NCI-H2029 (cell line): ENCODE results near the gene ARL10.

ENCODE experiments used
- DNase-seq: peaks from one replicate; lab custom pipeline; 2025; lab: John Stamatoyannopoulos, UW

ARL10 gene

DNA sequence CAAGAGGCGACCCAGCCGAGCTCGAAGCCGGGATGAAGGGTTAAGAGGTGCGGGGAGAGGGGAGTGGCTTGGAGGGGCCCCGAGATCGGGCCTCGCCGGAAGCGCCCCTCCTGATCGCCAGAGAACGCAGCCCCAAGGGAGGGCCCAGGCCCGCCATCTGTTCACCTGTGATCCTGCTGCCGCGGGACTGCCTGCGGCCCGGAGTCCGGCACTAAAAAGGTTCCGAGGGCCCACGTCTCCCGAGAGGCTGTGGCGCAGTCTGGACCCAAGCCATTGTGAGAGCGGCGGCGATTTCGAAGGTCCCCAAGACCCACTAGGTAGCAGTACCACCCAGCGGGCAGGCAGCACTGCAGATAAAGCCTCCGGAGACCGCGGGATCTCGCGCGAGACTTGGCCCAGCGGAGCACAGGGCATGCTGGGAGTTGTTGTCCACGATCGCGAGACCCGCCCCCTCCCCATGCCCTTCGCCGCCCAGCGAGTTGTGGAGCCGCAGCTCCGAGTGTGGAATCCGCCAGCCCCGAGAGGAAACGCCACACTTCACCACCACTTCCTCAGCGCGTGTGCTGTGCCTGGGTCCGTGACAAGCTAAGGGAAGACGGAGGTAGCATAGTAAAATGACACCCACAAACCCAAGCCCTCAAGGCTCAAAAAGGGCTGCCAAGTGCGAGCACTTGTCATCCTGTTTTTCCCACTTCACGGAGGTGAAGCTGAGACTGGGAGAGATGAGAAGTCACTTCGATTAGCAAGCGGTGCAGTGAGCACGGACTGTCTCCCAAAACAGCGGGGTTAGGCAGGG, 3.7 kb upstream of the ARL10 start, which contains the start of gene KIAA1191:
TSS of gene KIAA1191 (minus strand) at position 328 of the 796 bp plus-strand sequence. CDS start 2,256 bp downstream, outside the sequence.
- peak; percentile 85 for DNase-seq

DNA sequence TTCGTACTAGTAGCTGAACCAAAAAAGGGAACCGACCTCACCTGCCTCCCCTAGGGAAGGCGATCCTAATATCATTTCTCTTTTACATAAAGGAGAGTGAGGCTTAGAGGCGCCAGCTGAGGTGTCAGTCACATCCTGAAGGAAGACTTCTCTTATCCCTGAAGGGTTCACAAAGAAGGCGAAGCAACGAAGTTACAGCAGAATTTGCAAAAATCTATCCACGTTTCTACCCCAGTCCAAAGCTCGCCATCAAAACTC, 3.1 kb upstream of the ARL10 start:
- DNase-seq = no peak

DNA sequence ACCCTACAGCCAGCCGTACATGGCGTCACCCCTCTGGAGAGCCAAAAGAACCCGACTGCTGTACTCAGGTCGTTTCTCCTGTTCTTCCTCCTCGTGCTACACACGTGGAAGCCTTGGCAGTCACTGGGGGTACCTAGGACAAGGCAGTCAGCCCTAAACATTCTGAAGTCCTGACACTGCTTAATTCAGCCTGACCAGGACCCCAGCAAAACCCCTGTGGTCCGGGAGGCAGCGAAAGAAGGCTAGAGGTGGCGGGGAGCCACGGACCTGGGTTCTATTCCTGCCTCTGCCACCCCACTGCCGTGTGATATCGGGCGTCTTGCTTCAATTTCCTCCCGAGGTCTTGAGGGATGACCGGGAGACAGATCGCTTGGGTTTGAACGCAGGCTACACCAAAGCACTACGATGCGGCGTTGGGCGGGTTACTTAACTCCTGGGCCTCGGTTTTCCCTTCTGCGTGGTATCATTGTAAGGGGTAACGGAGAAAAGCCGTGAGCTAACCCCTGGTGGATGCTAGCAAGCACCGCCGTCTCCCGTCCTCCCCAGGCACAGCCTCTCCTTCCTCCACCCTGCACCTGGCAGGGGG, 429 bp upstream of the ARL10 start:
- DNase-seq = no peak

DNA sequence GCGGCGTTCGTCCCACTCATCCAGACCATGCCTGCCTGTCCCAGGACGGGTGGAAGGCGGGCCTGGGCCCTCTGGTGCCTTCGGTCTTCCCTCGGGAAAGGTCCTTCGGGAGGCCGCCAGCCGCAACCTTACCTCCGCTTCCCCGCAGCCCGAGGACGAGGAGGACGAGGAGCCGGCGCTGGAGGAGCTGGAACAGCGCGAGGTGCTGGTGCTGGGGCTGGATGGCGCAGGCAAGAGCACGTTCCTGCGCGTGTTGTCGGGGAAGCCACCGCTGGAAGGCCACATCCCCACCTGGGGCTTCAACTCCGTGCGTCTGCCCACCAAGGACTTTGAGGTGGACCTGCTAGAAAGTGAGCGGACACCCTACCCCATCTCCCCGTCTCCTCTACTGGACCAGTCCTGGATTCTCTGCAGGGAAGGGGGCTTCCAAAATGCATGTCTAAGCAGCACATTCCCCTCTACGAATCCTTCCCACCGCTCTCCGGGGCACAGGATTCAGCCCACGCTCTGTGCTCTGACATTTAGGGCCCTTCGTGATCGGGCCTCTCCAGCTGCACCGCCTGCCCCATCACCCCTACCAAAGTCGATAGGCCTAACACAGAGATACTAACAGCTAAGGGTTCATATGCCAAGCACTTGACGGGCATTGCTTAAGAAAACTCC, 1.1 kb downstream of the ARL10 start:
- no peak for DNase-seq

DNA sequence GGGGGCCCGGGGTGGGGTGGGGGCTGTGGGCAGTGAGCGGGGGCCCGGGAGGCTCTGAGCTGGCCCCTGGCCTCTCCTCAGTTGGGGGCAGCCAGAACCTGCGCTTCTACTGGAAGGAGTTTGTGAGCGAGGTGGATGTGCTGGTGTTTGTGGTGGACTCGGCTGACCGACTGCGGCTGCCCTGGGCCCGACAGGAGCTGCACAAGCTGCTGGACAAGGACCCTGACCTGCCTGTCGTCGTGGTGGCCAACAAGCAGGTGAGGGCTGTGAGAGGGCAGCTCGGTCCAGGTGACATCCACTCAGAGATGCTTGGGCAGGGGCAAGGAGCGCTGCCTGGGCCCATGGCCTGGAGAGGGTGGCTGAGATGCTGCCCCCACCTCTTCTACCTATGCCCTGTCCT, 3.4 kb downstream of the ARL10 start:
- DNase-seq = no peak

DNA sequence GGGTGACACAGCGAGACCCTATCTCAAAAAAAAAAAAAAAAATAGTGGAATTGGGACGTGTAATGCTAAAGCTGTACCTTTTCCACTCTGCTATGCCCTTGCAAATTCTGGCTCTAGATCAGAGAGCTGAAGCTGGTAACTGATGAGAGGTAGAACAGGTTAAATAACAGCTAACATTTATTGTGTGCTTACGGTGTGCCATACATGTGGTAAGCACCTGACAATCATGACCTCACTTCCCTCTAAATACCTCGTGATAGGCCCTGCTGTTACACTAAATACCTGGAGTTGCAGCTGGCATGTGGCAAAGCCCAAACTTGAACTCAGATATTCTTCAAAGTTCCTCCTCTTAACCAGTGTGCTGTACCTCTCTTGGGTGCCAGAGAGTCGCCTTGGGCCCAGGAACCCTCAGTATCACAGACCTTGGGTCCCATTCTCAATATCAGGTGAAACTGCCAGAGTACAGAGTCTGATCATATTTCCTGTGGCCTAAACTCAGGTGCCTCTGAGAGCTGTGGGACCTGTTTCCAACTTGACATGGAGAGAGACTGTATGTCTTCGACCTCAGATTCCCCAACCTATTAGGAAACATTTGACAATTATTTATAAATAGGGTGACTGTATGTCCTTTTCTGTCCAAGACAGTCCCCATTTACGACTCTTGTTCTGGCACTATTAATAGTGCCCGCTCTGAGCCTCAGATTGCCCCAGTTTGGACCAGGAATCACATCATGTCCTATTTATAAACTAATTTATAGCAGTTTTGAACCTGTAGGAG, 4.8 kb downstream of the ARL10 start:
- DNase-seq = no peak

DNA sequence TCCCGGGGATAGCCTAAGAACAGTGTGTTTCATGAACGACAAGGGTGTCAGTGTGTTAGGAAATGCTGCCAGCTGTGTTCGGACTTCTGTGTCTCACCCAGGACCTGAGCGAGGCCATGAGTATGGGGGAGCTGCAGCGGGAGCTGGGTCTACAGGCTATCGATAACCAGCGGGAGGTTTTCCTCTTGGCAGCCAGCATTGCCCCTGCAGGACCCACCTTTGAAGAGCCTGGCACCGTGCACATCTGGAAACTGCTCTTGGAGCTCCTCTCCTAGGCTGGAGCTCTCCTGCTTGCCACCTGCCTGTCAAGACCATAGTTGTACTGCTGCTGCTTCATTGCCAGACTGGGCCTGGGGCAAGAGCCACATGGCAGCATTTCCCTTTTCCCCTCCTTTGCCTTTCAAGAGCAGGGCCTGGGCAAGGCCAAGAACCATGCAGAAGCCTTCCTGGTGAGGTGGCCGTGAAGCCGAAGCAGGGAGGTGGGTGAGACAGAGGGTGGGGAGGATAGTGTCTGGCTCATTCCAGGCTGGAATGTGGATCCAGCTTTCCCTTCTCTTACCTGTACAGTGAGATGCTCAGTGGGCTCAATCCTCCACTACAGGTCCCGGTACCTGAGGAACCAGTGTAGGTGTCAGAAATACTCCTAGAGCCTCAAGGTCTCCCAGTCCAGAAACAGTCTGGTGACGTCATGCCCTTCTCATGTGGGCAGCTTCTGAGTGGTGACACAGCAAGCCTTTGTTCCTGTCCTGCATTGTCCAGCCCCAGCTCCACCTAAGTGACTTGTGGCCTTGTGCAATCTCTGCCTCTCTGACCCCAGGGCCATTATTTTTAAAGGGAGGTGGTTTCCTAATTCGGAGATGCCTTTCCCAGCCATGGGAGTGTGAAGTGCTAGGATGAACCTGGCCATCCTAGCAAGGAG, 6.6 kb downstream of the ARL10 start:
- no peak for DNase-seq

DNA sequence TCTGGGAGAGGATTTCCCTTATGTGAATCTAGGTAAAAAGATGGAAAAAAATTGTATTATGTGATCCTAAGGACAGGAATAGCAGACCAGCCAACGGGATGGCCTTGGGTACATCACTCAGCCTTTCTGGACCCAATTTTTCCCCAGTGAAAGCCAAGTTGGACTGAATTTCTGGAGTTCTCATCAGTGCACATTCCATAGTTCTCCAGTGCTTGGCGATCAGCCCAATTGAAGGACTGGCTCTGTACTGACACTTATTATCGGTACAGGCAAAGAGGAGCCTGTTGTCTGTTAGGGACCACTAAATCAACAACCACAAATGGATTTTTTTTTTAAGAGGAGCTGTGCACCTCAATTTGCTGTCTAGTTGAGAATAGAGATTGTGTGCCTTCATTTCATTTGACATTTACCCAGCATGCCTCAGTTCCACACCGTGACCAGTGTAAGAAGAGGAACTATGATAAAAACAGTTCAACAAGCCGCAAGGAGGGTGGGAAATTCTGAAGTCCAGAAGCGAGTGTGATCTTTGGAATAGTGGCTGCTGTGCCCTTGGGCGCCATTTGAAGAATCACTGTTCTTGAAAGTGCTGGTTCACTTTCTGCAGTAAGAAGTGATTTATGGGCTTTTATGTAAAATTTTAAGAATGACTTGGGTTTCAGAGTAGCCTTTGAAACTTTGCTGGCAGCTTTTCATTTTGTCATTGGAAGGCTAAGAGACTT, 8.0 kb downstream of the ARL10 start:
- DNase-seq = no peak

DNA sequence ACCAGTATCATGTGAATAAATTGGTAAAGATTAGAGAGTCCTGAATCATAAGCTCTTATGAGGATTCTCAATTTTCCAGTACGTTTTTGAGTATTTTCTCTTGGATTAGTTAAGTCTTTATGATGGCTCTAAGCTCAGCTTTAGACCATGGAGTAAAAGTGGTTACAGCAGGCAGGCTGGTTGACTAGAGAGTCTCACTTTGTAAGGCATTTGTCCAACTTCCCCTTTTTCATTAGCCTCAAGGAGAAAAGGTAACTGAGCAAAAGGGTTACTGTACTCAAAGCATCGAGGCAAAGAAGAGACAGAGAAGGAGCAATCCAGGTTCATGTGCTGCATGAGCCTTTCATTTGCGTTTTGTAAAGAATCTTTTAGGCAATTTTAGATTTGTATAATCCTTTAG, 14.6 kb downstream of the ARL10 start:
- DNase-seq = no peak

DNA sequence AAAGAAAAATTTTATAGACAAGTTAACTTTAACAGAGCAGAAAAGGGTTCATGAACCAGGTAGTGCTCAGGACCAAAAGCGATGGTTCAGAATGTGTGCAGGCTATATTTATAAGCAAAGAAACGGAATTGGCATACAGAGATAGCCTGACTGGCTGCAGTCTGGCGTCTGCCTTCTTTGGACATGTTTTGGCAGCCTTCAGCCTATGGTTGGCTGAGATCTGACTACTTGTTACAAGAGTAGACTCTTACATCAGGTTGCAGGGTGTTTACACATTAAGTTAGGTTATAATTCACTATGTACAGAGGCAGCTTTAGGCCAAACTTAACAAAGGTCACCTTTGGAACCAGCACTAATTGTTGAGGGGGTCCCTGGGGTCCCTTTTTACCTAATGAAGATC, 16.1 kb downstream of the ARL10 start:
- no peak for DNase-seq

DNA sequence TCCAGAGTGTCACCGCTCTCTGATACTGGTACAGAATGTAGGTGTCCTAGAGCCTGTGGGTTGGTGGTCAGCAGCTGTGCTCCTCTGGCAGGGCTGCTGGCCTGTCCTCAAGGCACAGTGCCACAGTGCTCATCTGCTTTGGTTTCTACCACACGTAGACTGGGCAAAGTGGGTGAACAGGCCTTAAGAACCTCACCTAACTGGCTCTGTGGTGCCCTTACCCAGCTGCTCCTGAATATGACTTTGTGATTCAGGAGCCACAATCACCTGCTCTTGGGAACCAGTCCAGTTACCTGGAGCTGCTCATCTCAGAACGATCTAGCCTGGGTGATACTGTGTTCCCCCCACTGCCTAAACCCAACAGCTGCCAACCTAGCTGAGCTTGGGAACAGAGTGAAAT, 16.7 kb downstream of the ARL10 start:
- no peak for DNase-seq

DNA sequence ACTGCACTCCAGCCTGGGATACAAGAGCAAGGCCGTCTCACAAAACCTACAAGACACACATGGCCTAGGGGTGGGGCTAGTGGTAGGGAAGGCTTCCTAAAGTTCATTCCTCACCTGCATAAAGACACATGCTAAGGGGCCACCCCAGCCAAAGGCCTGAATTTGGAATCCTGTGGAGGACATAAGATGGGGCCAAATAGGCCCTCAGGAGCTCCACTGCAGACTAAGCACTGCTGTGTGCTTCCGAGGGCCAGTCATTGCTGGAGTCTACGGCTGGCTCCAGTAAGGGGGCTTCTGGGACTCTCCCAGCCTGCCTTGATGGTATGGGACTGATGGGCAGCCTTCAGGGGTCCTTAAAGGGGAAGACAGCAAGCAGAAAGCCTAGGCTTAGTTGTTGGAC, 17.4 kb downstream of the ARL10 start:
- no peak for DNase-seq

DNA sequence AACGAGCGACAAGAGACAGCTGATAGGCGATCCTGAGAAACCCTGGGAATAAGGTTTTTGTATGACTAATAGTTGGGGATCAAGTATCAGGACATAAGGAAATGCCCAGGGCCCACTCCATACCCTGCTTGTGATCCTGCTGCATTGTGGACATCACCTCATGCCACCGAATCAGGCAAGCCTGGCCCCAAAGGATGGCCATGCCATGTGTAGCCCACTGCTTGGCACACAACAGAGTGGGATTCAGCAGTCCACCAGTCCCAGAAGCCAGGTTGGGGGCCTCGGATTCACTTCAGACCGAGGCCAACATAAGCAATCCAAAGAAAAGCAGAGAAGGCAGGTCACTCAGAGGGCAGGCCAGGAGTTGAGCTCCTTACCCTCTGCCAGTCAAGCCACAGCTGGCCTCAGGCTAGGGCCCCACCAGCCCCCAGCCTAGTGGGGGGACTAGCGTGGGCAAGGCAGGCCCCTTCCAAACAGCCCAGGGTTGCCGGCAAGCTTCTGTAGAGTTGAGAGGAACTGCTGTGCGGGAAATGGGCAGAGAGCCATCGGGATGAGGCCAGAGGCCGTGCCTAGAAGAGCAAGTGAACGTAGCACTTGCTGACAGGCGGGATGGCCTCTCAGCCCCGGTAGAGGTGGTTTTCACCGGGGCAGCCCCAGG, 18.1 kb downstream of the ARL10 start:
- DNase-seq = no peak

DNA sequence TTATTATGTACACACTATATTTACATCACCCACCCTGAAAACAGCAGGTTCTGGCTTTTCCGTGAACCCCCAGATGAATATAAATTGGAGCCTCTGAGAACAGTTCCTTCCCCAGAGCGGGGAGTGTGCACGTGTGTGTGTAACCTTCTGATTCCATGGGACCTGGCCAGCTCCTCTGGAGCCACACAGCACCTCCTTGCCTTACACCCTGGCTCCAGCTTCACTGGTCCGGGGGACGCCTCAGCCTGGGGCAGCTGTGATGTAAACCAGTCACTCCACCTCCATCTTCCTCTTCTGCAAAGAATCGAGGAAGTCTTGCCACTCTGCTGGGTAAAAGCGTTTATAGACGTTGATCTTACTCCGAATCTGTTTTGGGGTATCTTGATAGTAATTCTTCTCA, 18.7 kb downstream of the ARL10 start:
- no peak for DNase-seq

DNA sequence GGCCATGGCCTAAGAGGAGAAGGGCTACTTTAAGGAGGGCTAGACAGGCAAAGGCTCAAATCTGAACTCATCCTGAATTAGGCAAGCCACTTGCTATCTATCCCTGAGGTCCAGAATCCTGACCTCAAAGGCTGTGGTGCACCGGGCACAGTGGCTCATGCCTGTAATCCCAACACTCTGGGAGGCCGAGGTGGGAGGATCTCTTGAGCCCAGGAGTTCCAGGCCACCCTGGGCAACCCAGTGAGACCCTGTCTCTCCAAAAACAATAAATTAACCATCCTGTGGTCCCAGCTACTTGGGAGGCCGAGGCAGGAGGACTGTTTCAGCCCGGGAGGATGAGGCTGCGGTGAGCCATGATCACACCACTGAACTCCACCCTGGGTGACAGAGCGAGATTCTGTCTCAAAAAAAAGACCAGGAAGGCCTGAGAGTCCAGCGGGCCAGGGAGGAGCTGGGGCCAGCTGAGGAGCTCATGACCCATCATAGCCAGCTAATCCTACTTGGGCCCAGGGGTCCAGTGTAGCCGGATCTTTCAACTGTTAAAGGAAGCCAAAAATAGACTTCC, 19.2 kb downstream of the ARL10 start:
- no peak for DNase-seq

DNA sequence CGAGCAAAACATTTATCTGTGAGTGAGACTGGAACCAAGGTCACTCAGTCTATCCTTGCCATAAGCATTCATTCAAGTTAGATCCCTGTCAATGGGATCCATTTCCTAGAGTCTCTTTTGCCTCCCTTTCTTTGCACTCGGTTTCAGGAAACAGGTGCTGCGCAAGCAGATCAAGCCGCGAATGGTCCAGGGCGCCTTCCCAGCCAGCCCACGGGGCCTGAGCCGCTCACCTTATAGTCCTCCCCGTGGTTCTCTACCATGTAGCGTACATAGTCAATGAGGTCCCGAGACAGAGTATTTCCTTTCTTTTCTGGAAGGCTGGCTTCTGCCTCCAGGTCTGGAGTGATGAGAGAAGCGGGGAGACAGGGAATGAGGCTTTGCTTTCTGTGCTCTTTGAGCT, 19.7 kb downstream of the ARL10 start:
- no peak for DNase-seq

DNA sequence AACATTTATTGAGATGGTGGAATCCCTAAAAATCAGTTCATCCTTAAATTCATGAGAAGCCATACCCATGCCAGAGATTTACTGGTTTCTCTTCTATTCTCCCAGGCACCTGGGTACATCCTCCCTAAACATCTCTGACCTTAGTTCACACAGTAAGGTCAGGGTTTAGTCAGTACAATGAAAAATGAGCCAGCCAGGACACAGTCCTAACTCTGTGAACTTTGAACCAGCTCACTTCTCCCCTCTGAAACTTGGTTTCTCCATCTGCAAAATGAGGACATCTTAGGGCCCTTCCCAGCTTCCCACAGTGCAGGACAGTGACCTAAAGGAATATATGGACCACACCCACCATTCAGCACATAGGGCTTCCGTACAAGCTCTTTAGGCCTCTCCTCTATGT, 21.2 kb downstream of the ARL10 start:
- DNase-seq = no peak

DNA sequence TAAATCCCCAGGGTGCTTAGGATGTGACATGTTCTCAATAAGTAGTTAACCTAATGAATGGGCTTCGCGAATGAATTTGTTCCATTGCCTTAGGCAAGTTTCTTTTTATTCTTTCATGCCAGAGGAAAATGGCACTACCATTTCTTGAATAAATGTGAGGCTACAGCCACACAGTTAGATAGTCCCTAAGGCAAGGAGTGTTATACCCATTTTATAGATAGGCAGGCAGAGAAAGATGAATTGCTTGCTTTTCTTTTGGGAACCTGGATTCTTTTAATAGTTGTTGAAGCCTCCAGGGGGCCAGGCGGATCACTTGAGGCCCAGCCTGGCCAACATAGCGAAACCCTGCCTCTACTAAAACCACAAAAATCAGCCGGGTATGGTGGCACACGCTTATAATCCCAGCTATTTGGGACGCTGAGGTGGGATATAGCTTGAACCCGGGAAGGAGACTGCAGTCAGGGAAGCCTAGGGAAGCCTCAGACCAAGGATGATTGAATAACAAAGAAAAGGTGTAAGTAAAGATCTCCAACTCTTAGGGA, 22.2 kb downstream of the ARL10 start:
- no peak for DNase-seq

DNA sequence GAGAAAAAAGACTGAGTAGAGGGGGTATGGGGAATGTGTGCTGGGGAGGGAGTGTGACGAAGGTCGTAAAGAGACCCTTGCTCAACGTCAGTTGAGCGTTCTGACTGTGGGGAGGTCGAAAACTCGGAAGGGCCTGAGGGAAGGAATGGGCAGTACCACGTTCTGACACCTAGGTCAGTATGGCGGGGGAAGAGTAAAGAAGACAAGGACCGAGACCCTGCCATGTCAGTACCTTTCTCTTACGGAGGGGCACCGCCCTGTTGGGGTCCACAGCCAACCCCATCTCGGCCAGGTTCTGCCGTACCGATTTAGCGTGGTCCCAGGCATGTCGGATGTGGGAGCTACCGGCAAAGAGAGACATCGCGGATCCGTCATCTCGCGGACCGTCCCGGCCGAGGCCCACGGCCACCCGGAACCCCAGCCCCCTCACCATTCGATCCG, 22.7 kb downstream of the ARL10 start:
- DNase-seq = no peak
